ENCODE results near the gene TM7SF3.
A peak's percentile ranks its signal among the peaks of the same experiment; 100 is the strongest.

DNA sequence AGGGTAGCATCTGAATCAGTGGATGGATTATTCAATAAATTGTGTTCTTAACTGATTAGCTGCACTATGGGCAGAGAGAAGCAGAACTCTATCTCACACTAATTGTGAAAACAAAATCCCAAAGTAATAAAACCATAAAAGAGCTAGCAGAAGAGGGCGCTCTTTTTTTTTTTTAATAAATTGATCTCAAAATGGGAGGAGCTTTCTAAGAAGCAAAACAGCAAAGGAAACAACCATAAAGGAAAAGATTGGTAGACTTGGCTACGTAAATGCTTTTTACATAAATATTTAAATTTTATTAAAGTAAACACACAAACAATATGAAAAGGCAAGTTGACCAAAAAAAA, 1.5 kb upstream of the TM7SF3 start:
- TF ChIP-seq, protein P1, sequence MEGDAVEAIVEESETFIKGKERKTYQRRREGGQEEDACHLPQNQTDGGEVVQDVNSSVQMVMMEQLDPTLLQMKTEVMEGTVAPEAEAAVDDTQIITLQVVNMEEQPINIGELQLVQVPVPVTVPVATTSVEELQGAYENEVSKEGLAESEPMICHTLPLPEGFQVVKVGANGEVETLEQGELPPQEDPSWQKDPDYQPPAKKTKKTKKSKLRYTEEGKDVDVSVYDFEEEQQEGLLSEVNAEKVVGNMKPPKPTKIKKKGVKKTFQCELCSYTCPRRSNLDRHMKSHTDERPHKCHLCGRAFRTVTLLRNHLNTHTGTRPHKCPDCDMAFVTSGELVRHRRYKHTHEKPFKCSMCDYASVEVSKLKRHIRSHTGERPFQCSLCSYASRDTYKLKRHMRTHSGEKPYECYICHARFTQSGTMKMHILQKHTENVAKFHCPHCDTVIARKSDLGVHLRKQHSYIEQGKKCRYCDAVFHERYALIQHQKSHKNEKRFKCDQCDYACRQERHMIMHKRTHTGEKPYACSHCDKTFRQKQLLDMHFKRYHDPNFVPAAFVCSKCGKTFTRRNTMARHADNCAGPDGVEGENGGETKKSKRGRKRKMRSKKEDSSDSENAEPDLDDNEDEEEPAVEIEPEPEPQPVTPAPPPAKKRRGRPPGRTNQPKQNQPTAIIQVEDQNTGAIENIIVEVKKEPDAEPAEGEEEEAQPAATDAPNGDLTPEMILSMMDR (IDR thresholded peaks at IDR 0.05) = peak in 2 of 3 experiments; percentile 41 to 42
- TF ChIP-seq POLR2AphosphoS5 (IDR thresholded peaks at IDR 0.05) = no peak
- no peak for TF ChIP-seq POLR2A (IDR thresholded peaks at IDR 0.05; ENCODE audit: low read depth)
- TF ChIP-seq EP300 (IDR thresholded peaks at IDR 0.05) = no peak
